GM18502 (cell line): Measurements from ENCODE around the gene TUBA1C.

Experiments
- ATAC-seq: cut with Tn5 transposase; IDR thresholded peaks from one replicate; pipeline ENCODE4 v1.9.1; 2021; ENCODE audit warnings: mild to moderate bottlenecking; ENCODE audit not compliant: unreplicated experiment, poor library complexity

TUBA1C gene

DNA sequence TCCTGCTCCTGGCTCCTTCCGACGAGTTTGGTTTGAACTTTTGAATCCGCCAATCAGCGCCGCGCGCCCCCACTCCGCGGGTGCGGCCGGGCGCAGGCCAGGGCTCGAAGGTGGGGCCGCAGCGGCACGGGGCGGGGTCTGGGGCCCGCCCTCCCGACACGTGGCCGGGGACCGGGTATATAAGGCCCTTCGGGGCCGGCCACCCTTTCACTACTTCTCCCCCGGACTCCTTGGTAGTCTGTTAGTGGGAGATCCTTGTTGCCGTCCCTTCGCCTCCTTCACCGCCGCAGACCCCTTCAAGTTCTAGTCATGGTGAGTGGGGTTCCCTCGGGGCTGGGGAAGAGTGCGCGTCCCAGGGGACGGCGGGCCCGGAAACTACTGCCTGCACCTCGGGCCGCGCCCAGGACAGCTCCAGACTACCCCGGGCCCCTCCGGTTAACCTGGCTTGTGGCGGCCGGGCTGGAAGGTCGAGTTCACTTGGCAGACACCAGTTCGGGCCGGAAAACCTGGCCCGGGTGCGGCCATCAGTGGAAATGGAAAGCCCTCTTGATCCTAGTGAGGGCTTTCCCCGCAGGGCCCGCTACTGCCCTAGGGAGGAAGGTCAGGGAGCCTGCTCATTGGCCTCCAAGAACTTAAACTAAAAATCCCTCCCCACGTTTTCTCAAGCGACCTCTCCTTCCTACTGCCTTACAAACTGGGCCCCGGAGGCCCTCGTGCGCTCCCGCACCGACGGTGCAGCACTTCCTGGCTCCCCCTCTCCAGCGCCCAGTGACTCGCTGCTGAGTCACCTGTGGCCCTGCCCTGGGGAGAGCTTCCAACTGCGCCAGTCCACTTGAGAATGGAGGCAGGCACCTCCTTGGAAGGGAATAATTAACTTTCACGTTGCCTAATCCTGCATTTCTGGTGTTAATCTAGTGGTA is at the start of gene TUBA1C:
Gene TUBA1C, plus strand, starts transcription at position 210 of the 920 bp plus-strand sequence. Its CDS starts 100 bp downstream, at position 310.
- ATAC-seq, result peak; percentile 85

DNA sequence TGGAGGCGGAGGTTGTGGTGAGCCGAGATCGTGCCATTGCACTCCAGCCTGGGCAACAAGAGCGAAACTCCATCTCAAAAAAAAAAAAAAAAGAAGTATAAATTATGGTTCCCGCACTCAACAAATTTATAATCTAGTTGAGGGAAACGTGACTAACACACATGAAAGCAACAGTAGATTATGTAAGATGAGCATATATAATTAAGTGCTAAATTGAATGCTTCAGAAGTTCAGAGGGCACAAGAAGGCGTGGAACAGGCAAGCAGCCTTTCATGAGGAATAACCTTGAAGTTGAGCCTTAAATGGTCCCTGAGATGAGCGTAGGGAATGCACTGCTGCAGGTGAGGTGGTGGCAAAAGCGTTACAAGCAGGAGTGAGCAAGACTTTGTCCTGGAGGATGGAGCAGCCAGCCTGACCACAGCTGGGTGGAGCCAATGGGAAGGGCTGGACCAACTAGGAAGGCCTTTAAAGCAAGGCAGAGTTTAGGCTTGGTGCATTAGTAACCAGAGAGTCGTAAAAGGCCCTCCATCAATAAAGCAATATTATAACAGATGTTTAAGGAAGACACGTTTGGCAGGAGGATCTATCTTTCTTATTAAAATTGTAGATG is 45.4 kb upstream of the TUBA1C start:
- no peak for ATAC-seq

DNA sequence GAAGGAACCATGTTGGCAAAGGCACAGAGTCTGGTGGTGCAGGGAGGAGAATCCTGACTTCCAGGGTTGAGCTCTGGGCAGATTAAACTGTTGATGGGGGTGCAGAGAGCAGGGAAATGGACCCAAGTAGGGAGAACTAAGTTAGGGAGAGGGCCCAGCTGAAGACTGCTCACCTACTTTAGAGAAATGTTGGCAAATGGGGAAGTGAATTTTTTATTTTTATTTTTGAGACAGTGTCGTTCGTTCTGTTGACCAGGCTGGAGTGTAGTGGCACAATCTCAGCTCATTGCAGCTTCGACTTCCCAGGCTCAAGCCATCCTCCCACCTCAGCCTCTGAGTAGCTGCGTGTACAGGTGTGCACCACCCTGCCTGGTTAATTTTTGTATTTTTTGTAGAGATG is 43.9 kb upstream of the TUBA1C start:
- no peak for ATAC-seq

DNA sequence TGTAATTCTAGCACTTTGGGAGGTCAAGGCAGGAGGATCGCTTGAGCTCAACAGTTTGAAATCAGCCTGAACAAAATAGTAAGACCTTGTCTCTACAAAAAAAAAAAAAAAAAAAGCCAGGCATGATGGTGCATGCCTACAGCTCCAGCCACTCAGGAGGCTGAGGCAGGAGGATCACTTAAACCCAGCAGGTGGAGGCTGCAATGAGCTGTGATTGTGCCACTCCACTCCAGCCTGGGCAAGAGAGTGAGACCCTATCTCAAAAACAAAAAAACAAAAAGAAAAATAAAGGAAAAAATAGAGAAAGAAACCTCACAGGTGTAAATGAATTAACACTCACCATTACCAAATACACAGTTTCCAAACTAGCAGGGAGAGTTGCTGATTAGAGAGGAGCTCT is 41.8 kb upstream of the TUBA1C start:
- ATAC-seq, result no peak

DNA sequence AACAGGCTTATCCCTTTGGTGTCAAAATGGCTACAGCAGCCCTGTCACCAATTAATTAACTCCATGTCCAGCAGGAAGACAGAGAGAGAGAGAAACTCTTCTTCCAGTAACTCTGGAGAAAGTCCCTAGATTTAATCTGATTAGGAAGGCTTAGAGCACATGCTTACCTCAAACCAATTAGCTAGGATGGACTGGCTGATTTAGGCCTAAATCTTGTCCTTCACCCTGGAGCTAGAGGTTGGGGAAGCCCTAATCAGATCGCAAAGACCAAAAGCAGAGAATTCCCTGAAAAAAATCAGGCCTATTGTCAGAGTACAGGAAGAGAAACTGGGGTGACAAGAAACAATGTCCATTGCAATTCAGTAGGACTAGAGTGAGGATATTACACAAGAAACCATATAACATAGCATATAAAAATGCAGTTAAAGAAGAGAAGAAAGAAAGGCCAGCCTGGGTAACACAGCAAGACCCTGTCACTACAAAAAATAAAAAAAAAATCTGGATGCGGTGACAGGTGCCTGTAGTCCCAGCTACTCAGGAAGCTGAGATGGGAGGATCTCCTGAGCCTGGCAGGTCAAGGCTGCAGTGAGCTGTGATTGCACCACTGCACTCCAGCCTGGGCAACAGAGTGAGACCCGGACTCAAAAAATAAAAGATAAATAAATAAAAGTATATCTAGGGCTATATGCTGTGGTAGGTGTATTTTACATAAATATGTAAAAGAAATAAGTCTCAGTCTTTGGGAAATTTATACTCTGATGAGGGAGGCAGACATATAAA is 41.1 kb upstream of the TUBA1C start:
- no peak for ATAC-seq

DNA sequence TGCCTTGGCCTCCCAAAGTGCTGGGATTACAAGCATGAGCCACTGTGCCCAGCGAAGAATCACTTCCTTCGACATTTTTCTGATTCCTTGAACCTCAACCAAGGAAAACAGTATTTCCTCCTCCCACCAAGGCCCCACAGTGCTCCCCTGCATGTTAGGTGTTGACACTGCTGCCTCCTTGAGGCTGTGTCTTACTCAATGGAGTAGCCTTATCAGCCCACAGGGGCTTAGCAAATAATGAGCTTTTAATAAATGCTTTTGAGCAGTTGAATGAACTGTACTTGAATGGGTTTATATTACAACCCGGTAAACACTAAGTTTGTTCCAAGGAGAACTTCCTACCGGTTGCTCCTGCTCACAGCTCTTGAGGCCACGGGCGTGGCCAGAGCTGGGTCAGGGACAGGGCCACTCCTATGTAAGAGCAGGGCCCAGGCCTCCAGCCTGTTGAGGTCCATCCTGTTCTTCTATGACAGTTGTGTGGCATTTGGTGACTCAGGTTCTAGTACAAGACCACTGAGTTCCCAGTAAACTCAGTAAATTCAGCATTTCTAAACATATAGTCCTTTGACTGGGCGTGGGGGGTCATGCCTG is 39.2 kb upstream of the TUBA1C start:
- no peak for ATAC-seq

DNA sequence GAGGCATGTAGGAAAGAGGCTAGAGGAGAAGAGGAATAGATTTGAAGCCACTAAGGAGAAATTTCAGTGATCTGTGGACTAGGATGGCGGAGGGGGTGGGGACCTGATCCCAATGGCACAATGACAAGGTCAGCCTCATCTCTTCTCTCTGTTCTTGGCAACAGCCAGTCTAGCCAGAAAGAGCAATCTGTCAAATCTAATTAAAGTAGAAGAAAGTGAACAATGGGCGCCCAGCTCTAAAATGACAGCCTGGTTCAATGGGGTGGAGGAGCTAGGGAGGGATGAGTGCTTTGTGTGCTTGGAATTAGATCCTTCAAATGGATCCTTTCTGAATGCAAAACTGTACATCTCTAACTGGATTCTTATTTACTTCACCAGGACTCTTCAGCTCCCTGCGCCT is 37.2 kb upstream of the TUBA1C start:
- no peak for ATAC-seq

DNA sequence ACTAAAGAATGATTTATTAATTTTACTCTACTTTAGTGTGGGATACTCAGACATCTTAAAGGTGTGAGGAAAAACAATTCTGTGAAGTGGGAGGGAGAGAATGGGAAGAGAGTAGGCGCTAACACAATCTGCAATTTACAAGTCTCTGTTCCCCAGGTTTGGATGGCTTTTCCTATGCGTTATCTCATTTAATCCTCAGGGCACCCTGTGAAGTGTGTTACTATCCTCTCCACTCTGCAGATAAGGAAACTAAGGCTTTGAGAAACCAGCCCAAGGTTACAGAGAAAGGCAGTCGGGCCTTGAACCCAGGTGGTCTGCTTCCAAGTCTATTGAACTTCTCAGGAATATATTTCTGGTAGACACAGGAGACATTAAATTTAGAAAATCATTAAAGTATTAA is 36.2 kb upstream of the TUBA1C start:
- no peak for ATAC-seq

DNA sequence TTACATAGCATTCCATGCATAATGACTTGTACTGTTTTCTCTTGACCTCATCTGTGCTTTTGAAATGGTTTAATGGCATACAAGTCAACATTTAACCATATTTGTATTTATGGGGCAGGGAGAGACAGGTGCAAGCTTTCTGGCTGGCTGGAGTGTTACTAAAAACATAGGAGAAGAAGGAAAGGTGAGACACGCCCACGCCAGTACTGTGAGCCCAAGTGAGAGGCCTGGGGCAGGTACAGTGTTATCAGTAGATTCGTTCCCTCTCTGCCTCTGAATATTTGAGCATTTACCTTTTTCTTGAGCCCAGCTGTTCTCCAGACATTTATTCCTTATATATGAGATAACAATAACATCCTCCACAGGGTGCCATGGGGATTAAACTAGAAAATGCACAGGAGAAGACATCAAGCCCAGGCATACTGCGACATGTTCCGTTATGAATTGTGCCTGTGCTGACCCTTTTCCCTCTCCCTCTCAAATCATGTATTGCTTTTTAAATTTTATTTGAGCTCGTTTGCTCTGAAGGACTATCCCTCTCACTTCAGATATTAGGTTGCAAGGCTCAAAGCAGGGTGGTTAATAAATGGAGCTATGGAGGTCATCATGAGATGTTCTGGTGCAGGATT is 34.6 kb upstream of the TUBA1C start:
- no peak for ATAC-seq

DNA sequence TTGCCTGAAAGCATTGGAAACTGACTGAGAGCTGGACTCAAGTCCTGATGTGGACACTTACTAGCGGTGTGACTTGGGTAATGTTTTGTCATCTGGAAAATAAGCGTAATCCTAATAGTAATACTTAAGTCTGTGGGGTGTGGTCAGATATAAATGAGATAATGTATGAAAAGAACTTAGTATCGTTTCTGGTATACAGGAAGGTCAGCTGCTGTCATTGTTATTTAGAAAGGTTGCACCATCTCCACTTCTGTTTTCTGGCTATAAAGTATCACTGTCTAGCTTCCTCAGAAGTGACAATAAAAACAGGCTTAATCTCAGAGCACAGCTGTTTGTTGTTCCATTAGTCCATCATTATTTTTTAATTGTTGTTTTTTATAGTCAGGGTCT is 34.1 kb upstream of the TUBA1C start:
- no peak for ATAC-seq

DNA sequence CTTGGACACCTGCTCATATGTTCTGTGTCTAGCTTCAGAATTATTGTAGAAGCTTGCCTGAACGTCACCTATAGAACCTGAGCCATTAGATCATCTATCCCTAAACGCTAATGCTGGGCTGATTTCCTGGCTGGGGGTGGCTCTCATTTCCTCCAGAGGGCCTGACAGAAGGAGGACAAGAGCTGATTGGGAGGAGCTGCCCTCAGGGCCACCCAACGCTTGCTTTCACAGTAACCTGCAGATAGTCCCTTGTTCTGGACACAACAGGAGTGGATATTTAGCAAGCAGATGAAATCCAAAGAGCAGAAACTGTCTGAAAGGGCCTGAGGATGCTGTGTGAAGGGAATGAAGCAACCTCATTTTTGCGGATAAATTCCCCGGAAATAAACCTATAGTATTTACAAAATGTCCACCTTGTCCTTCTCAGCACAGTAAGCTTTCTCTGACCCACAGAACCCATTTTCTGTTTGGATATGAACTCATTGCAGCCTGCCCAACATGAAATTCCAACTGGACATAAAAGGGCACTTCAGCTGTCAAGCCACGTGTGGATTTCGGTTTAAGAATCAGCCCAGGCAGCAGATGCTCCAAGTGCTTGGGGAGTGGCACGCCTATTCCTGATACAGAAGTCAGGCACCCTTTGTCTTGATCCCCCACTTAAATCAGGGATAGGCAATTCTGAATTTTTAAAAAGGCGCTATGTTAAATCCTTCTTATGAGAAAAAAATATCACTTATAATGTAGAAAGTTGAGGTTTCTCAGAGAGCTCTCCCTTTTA is 32.8 kb upstream of the TUBA1C start:
- ATAC-seq, result no peak

DNA sequence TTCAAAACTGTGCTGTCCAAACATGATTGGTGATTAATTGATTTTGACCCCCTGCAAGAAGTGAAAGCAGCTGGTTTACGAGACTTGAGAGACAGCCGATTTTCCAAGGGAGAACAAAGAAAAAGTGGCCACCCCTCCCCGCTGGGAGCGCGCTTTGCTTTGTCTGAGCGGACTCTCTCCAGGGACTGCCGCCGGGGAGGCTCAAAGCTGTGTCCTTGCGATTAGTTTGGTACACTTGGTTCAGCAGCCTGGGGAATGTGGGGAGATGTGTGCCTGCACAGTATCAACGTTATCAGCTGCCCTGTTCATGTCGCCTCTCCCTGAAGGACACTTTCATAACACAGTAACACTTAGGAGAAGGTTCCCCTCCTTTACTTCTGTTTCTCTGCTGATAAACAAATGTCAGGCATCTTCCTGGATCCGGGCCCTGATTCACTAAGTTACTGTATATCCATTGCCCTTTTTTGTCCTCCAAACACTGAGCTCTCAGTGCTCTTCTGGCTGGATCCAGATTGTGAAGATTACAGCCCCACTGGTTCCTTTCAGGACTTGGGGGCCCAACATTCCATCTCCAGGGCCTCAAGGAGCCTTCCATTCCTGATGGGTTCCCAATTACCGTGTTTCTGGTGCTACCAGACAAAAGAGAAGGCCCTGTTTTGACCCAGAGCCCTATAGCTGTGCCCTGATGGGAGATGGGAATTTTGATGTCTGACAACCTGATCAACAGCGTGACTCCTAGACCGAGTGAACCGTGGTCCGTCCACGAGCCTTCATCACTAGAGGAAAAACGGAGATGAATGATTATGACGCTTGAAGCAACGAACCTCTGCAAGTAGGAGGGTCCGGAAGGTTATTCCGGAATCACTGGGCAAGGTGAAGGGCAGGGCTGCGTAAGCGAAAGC is 31.7 kb upstream of the TUBA1C start:
- ATAC-seq, result no peak

DNA sequence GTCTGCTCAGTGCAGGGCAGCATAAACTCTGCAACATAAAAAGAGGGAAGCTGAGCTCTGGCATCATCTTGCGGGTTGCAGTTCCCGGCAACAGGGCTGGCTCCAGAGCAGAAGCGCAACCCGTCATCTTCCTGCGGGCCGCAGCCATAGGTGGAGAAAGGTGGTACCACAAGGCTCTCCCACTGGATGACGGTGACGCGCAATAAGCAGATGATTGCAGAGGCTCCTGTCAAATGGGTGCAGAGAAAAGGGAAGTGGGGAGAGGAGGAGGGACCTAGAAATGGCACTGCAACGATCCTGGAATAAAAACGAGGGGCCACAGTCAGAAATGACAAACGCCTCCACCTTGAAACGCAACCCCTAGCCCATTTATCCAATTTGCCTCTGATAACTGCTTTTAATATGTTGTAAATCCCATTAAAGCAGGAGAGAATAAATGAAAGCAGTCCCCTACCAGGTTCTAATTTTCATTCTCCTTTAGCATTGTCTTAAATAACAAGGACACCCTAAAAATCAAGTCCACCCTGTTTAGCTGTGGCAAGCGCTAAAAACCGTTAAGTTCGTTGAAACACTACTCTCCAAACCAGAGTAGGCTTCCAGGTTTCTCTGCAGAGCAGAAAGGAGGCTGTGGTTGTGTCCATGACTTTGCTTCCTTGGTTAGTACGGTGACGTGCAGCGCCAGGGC is 30.9 kb upstream of the TUBA1C start:
- ATAC-seq, result peak; percentile 63

DNA sequence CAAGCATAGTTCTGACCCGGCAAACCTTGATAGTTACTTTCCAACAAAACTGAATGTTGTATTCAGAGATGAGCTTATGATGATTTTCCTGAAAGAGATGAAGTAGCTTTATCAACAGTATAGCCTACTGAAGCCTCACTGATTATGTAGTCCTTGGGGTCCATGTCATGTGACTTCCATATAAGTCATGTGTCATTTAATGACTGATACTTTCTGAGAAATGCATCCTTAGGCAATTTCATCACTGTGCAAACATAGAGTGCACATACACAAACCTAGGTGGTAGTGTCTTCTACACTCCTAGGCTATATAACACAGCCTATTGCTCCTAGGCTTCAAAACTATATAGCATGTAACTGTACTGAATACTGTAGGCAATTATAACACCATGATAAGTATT is 28.5 kb upstream of the TUBA1C start:
- no peak for ATAC-seq

DNA sequence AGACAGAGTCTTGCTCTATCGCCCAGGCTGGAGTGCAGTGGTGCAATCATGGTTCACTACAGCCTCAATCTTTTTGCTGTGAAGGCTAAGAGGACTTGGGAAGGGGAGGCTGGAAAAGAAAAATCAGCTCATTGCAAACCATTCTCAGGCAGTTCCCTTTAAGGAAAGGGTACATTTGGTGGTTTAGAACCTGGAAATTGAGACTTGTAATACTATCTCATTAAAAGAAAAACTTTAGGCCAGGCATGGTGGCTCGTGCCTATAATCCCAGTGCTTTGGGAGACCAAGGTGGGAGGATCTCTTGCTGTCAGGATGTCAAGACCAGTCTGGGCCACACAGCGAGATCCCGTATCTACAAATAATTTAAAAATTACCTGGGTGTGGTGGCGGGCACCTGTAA is 21.3 kb upstream of the TUBA1C start:
- no peak for ATAC-seq

DNA sequence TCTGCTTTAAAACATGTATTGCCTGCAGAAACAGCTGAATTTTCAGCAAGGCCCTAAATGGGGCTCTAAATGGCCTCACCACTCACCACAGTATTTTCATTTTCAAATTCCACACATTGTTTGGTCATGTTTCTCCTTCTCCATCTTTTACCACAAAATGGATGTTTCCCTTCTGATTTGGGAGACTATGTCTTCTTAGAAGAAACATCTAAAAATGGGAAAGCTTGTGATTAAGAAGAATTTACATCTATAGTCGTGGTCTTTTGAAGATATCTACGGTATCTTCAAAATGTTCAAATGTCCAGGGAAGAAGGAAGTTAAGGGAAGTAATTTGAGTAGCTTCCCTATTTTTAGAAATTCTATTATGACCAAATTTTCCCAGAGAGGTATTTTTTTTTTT is 20.7 kb upstream of the TUBA1C start:
- ATAC-seq, result no peak

DNA sequence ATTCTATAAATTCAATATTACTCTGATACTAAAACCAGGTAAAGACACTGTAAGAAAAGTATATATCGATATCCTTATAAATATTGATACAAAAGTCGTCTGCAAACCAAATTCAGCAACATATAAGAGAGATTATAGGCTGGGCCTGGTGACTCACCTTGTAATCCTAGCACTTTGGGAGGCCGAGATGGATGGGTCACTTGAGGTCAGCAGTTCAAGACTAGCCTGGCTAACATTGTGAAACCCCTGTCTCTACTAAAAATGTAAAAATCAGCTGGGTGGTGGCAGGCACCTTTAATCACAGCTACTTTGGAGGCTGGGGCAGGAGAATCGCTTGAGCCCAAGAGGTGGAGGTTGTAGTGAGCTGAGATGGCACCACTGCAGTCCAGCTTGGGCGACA is 13.5 kb upstream of the TUBA1C start:
- no peak for ATAC-seq

DNA sequence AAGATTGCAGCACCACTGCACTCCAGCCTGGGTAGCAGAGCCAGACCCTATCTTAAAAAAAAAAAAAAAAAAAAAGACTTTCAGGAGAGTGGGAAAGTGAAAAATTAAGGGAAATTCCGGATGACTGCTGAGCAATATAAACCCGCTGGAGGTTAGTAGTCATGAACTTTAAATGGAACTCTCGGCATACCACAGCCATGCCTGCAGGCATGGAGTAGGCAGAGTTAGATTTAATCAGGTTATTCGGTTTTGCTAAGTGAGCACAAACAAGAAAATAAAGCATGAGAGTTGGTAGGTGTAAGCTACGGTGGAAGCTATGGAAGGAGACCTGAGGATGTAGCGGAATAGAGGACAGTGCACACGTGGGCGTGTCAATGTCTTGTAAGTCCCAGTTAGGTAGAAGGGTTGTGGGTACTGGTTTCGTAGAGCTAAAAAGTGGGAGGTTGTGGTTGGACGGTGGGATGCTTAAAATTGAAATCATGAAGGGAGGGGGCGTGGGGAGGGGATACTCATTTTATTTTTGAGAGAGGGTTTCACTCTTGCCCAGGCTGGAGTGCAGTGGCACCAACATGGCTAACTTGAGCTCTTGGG is 11.8 kb upstream of the TUBA1C start:
- no peak for ATAC-seq
